ENCODE measurements around the gene JARID2. TPM values are rescaled to one million over a fixed set of nuclear protein-coding genes. Genes with fewer than 3 reads are reported as not detected.

The JARID2 gene
- total RNA-seq, 4 donors from 2014 or later: 6.6 to 8.1 (median 7.5) TPM

GRCh38 chr6:15332446-15332845 is 86.6 kb downstream of the JARID2 start:
- no peak for DNase-seq
- 99% methylated on average over 2 of the region's 2 CpGs for WGBS, 2 donors
- TF ChIP-seq CTCF (IDR thresholded peaks at IDR 0.05) (no peak), POLR2A (IDR thresholded peaks at IDR 0.05) (no peak)
- Histone ChIP-seq H3K9me3 (no peaks in the 10 kb centered on the region), H3K36me3 (no peaks in the 10 kb centered on the region), H3K4me3 (replicated peaks in 1 of 3) (no peak overlapping the region), H3K4me1 (peaks cover 0 to 25% of the 10 kb centered on the region in 2 donors), H3K27ac (no peak overlapping the region), H3K27me3 (no peaks in the 10 kb centered on the region)
- intact Hi-C loops (cut with DNase I): no loop called here

DNA sequence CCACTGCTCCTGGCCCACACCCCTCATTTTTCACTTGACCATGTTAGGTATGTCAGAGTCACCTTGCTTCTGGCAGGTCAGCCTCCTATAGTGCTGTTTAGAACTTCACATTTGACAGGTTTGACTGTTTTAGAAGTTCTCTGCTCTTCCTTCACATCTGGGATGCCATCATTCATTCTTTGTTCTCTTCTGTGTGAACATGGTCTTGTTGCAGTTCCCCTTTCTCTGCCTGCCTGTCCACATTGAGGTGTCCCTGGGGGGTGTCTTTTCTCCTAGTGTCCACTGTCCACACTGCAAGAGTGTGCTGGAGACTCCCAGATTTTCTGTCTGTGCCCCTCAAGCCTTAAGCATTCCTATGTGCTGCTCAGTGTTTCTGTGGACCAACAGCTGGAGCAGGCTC is 89.5 kb downstream of the JARID2 start:
- Histone ChIP-seq H3K36me3 (no peaks in the 10 kb centered on the region), H3K9me3 (no peaks in the 10 kb centered on the region), H3K4me1 (peaks cover 0 to 12% of the 10 kb centered on the region in 2 donors), H3K4me3 (replicated peaks in 1 of 3) (no peak overlapping the region), H3K27me3 (no peaks in the 10 kb centered on the region), H3K27ac (no peak overlapping the region)
- intact Hi-C loops (cut with DNase I): no loop called here
- DNase-seq: no peak
- TF ChIP-seq POLR2A (IDR thresholded peaks at IDR 0.05) (no peak), CTCF (IDR thresholded peaks at IDR 0.05) (no peak)

GRCh38 chr6:15335916-15336315 is 90.0 kb downstream of the JARID2 start:
- WGBS, 2 donors: 94 to 95% methylated on average over 4 of the region's 4 CpGs
- H3K4me3 ChIP-seq (replicated peaks in 1 of 3): no peak overlapping the region
- H3K36me3 ChIP-seq: no peaks in the 10 kb centered on the region
- no peak for DNase-seq
- H3K9me3 ChIP-seq: no peaks in the 10 kb centered on the region
- TF ChIP-seq CTCF (IDR thresholded peaks at IDR 0.05): no peak
- TF ChIP-seq POLR2A (IDR thresholded peaks at IDR 0.05): no peak
- intact Hi-C loops (cut with DNase I): no loop called here
- H3K4me1 ChIP-seq: peaks cover 0 to 8% of the 10 kb centered on the region in 2 donors
- no peak overlapping the region for H3K27ac ChIP-seq
- H3K27me3 ChIP-seq: no peaks in the 10 kb centered on the region

DNA sequence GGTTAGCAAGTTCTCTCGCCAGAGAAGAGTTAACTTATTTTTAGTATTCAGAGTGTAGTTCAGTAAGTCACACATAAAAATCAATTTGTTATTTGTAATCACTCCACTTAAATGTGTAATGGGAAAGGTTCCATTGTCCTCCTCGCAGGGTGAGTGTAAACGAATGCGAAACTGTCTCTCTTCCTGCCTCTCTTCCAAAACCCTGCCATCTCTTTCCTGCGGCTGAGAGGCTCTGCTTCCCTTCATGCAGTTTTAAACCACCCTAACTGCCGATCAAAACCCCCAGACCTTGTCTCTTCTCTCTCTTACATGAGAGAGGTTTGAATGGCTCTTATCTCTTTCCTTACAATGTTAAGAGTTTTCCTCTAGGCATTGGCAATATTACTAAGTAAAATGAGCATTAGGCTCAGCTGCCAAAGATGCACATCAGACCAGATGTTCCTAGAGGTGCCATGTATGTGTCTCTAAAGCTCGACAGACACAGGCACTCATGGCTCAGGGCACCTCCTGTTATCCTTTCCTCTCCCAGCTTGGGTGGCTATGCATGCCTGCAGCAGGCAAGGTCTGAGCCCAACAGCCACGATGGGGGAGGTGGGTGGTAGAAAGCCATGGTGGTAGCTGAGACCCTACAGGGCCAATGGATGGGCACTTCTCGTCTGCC is 91.2 kb downstream of the JARID2 start:
- no peak for DNase-seq
- no peaks in the 10 kb centered on the region for H3K4me1 ChIP-seq
- intact Hi-C loops (cut with DNase I): no loop called here
- H3K9me3 ChIP-seq: no peaks in the 10 kb centered on the region
- no peak overlapping the region for H3K4me3 ChIP-seq (replicated peaks in 1 of 3)
- H3K27ac ChIP-seq: no peak overlapping the region
- no peak for TF ChIP-seq POLR2A (IDR thresholded peaks at IDR 0.05)
- TF ChIP-seq CTCF (IDR thresholded peaks at IDR 0.05): no peak
- H3K36me3 ChIP-seq: no peaks in the 10 kb centered on the region
- WGBS, 2 donors: 66 to 76% methylated on average over 9 of the region's 9 CpGs
- no peaks in the 10 kb centered on the region for H3K27me3 ChIP-seq

DNA sequence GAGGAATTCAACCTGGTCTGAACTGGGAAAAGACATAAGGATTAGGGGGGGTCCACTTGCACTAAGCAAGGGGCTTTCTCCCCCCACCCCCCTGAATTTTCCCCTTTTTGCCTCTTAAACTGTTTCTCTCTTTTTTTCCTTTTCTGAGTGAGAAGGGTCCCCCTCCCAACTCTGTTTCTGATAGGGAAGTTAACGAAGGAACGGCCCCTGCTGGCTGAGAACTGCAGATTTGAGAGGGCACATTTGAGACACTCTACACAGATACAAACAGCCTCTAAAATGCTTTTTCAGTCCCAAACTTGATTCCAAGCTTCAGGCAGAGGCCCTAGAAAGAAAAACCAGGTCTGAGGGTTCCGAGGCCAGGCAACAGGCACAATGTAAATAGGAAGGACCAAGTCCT is 91.7 kb downstream of the JARID2 start:
- DNase-seq: no peak
- Histone ChIP-seq H3K36me3 (no peaks in the 10 kb centered on the region), H3K4me3 (replicated peaks in 1 of 3) (no peak overlapping the region), H3K9me3 (no peaks in the 10 kb centered on the region), H3K27ac (no peak overlapping the region), H3K4me1 (no peaks in the 10 kb centered on the region), H3K27me3 (no peaks in the 10 kb centered on the region)
- TF ChIP-seq POLR2A (IDR thresholded peaks at IDR 0.05) (no peak), CTCF (IDR thresholded peaks at IDR 0.05) (no peak)
- intact Hi-C loops (cut with DNase I): no loop called here
- 91 to 96% methylated on average over 3 of the region's 3 CpGs for WGBS, 2 donors

Data from thyroid gland (tissue), 4 donors.